Measurements from ENCODE around the gene PRRC2A. TPM values are rescaled to one million over a fixed set of nuclear protein-coding genes. Genes with fewer than 3 reads are reported as not detected.
"Not testable (repeated sequence)": the region's sequence is repeated elsewhere in the genome, so short reads cannot be mapped to it uniquely, and the experiment has no call there.

PRRC2A gene
- total RNA-seq, 1 donor from 2014 or later = 281 TPM

DNA sequence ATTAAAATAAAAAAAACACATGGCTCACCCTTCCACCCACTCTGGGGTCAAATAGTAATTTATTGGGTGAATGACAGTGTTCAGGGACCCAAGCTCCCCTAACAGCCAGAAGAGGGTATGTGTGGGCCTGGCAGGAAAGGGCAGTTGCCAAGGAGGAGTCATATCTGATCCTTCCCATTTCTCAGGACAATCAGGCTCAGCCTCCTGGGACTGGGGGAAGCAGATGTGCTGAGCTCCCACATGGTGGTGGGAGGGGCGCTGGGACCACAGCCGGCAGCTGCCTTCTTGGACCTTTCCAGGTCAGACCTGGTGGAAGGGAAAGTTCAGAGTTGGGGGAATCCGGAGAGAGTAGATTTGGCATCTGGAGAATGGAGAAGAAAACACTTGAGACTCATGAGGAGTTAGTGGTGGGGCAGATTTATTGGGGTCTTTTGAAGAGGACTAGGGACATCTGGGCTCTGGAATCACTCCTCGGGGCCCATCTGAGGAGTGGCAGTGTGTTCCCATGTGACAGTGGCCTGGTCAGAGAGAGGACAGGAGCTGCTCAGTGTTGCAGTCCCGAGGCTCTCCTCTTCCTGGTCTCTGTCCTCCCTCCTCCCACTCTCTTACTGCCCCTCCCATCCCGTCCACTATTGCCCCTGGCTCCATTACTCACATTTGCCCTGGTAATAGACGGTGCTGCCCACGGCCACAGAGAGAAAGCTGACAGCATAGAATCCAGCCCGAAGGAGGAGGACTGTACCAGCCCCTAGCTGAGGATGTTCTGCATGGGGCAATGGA, 31.5 kb upstream of the PRRC2A start:
- intact Hi-C loops (cut with micrococcal nuclease) = no loop called here
- no peak for DNase-seq (ENCODE audit: low spot score)
- Mint-ChIP-seq H3K4me3 (peak overlapping the region; percentile 37), H3K27ac (peak overlapping the region; percentile 36), H3K9me3 (no peaks in the 10 kb centered on the region), H3K27me3 (ENCODE audit: insufficient read depth) (no peaks in the 10 kb centered on the region), H3K4me1 (ENCODE audit: low read depth) (peaks cover 78% of the 10 kb centered on the region), H3K36me3 (ENCODE audit: low read depth) (peaks cover 25% of the 10 kb centered on the region)

GRCh38 chr6:31590691-31591090, 29.8 kb upstream of the PRRC2A start:
- not testable (repeated sequence) for DNase-seq (ENCODE audit: low spot score); H3K9me3 Mint-ChIP-seq; H3K4me3 Mint-ChIP-seq; H3K27me3 Mint-ChIP-seq (ENCODE audit: insufficient read depth)
- Mint-ChIP-seq H3K36me3 (ENCODE audit: low read depth) (peaks cover 25% of the 10 kb centered on the region), H3K27ac (peak overlapping the region; percentile 20), H3K4me1 (ENCODE audit: low read depth) (peaks cover 69% of the 10 kb centered on the region)
- intact Hi-C loops (cut with micrococcal nuclease) = loop anchor here (10.0 kb wide), 1 partner anchor 186 kb away; the partner anchor contains the start of gene MICA

GRCh38 chr6:31592396-31592771, 28.1 kb upstream of the PRRC2A start:
- no peak for DNase-seq (ENCODE audit: low spot score)
- Mint-ChIP-seq H3K27me3 (ENCODE audit: insufficient read depth) (no peaks in the 10 kb centered on the region), H3K9me3 (no peaks in the 10 kb centered on the region), H3K4me3 (peak overlapping the region; percentile 62), H3K27ac (peak overlapping the region; percentile 80), H3K4me1 (ENCODE audit: low read depth) (peaks cover 64% of the 10 kb centered on the region), H3K36me3 (ENCODE audit: low read depth) (peaks cover 17% of the 10 kb centered on the region)
- intact Hi-C loops (cut with micrococcal nuclease) = loop anchor here (10.0 kb wide), 1 partner anchor 188 kb away; the partner anchor contains the start of gene MICA

GRCh38 chr6:31597006-31597405, 23.5 kb upstream of the PRRC2A start:
- H3K9me3 Mint-ChIP-seq = no peaks in the 10 kb centered on the region

DNA sequence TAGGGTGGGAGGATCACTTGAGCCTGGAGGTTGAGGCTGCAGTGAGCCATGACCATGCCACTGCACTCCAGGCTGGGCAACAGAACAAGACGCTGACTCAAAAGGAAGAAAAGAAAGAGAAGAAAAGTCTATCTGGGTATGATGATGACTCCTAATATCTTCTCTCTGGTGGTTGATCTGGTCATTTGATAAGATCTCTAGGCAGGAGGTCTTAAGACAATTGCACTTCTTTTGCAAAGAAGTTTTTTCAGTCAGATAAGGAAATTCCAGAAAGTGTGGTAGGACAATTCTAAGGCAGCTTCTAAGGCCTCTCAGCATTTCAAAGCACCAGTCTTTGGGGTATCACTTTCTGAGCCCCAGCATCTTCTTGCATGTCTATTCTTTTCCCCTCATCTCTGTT, 13.2 kb upstream of the PRRC2A start:
- intact Hi-C loops (cut with micrococcal nuclease) = no loop called here
- DNase-seq (ENCODE audit: low spot score) = no peak
- no peaks in the 10 kb centered on the region for H3K4me1 Mint-ChIP-seq (ENCODE audit: low read depth)
- H3K27ac Mint-ChIP-seq = no peak overlapping the region
- H3K36me3 Mint-ChIP-seq (ENCODE audit: low read depth) = no peaks in the 10 kb centered on the region
- H3K9me3 Mint-ChIP-seq = no peaks in the 10 kb centered on the region
- H3K27me3 Mint-ChIP-seq (ENCODE audit: insufficient read depth) = peaks cover 2% of the 10 kb centered on the region
- H3K4me3 Mint-ChIP-seq = no peak overlapping the region

More at GRCh38 chr6:31597006-31597405, 23.5 kb upstream of the PRRC2A start:
- no peaks in the 10 kb centered on the region for H3K27me3 Mint-ChIP-seq (ENCODE audit: insufficient read depth)
- no peak overlapping the region for H3K27ac Mint-ChIP-seq
- H3K4me1 Mint-ChIP-seq (ENCODE audit: low read depth) = peaks cover 52% of the 10 kb centered on the region
- H3K36me3 Mint-ChIP-seq (ENCODE audit: low read depth) = no peaks in the 10 kb centered on the region
- intact Hi-C loops (cut with micrococcal nuclease) = loop anchor here (10.0 kb wide), 1 partner anchor 192 kb away; the partner anchor contains the start of gene MICA
- DNase-seq (ENCODE audit: low spot score) = no peak
- no peak overlapping the region for H3K4me3 Mint-ChIP-seq

DNA sequence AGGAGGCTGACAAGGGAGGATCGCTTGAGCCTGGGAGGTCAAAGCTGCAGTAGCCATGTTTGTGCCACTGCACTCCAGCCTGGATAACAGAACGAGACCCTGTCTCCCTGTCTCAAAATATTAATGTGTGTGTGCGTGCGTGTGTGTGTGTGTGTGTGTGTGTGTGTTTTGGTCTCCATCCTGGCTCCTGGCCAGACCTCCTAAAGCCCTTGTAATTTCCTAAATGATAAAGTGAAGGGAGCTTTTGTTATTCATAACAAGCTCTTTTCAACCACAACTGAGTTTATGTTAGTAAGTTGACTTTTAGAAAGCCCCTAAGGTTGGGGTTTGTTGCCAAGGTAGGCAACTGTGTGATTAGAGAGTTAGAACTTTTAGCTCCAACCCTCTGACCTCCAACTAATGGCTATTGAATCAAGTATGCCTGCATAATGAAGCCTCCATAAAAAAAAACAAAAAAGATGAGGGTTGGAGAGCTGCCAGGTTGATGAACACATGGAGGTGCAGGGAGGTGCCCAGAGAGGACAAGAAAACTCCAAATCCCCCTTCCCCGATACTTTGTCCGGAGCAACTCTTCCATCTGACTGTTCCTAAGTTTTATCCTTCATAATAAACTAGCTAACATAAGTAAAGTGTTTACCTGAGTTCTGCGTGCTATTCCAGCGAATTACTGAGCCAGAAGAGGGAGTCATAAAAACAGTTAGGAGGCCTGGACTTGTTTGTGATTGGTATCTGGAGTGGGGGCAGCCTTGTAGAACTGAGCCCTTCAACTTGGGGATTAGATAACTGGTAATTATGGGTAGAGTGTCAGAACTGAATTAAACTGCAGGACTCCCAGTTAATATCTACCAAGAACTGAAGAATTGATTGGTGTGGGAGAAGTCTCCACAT, 10.8 kb upstream of the PRRC2A start:
- Mint-ChIP-seq H3K36me3 (ENCODE audit: low read depth) (no peaks in the 10 kb centered on the region), H3K27ac (no peak overlapping the region), H3K4me1 (ENCODE audit: low read depth) (peaks cover 5% of the 10 kb centered on the region), H3K4me3 (no peak overlapping the region), H3K27me3 (ENCODE audit: insufficient read depth) (no peaks in the 10 kb centered on the region), H3K9me3 (no peaks in the 10 kb centered on the region)
- no peak for DNase-seq (ENCODE audit: low spot score)
- intact Hi-C loops (cut with micrococcal nuclease) = no loop called here

DNA sequence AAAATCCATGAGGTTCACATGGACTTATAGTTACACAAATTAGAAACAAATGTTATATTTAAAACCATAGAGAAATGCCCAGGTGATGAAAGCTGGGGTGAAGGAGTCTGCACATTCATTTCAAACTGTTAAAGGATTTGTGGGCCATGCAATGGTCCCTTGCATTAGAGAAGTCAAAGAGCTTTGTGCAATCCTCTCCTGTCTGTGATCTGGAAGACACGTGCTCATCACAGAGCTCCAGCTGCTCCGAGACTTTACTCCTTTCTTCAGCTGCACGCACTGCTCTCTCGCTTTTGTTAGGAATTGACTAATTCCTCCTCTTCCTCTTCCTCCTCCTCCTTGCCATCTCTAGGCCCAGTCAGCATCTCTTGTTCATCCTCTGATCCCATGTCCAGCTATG, 9.5 kb upstream of the PRRC2A start:
- Mint-ChIP-seq H3K27me3 (ENCODE audit: insufficient read depth) (no peaks in the 10 kb centered on the region), H3K4me3 (no peak overlapping the region)
- intact Hi-C loops (cut with micrococcal nuclease) = no loop called here

GRCh38 chr6:31614075-31614619, 6.4 kb upstream of the PRRC2A start:
- Mint-ChIP-seq H3K4me1 (ENCODE audit: low read depth) (peaks cover 28% of the 10 kb centered on the region), H3K36me3 (ENCODE audit: low read depth) (peaks cover 2% of the 10 kb centered on the region), H3K4me3 (no peak overlapping the region), H3K9me3 (no peaks in the 10 kb centered on the region), H3K27me3 (ENCODE audit: insufficient read depth) (no peaks in the 10 kb centered on the region), H3K27ac (no peak overlapping the region)
- no peak for DNase-seq (ENCODE audit: low spot score)
- intact Hi-C loops (cut with micrococcal nuclease) = no loop called here

More for the DNA sequence above, 9.5 kb upstream of the PRRC2A start:
- Mint-ChIP-seq H3K36me3 (ENCODE audit: low read depth) (no peaks in the 10 kb centered on the region), H3K4me1 (ENCODE audit: low read depth) (peaks cover 17% of the 10 kb centered on the region), H3K27ac (no peak overlapping the region), H3K9me3 (no peaks in the 10 kb centered on the region)
- DNase-seq (ENCODE audit: low spot score) = no peak

- Mint-ChIP-seq H3K36me3 (ENCODE audit: low read depth) (peaks cover 4% of the 10 kb centered on the region), H3K4me1 (ENCODE audit: low read depth) (peaks cover 28% of the 10 kb centered on the region), H3K27ac (peak within 1 kb of the TSS; percentile 72), H3K27me3 (ENCODE audit: insufficient read depth) (no peaks in the 10 kb centered on the region), H3K9me3 (no peaks in the 10 kb centered on the region), H3K4me3 (peak within 1 kb of the TSS; percentile 74)
- no peak for DNase-seq (ENCODE audit: low spot score)
- intact Hi-C loops (cut with micrococcal nuclease) = loop anchor here (5.0 kb wide), 1 partner anchor 343 kb away; the partner anchor contains the start of gene HLA-C
Measured at GRCh38 chr6:31614684-31615578, 5.6 kb upstream of the PRRC2A start, which contains the start of gene AIF1. Gene AIF1, plus strand, starts transcription at chr6:31615234. Its CDS starts 96 bp downstream, at chr6:31615330.

GRCh38 chr6:31615748-31616147, 4.8 kb upstream of the PRRC2A start:
- Mint-ChIP-seq H3K36me3 (ENCODE audit: low read depth) (peaks cover 4% of the 10 kb centered on the region), H3K27ac (peak overlapping the region; percentile 72), H3K9me3 (no peaks in the 10 kb centered on the region), H3K27me3 (ENCODE audit: insufficient read depth) (no peaks in the 10 kb centered on the region), H3K4me1 (ENCODE audit: low read depth) (peaks cover 28% of the 10 kb centered on the region), H3K4me3 (peak overlapping the region; percentile 74)
- intact Hi-C loops (cut with micrococcal nuclease) = loop anchor here (5.0 kb wide), 1 partner anchor 343 kb away; the partner anchor contains the start of gene HLA-C
- peak; percentile 13 for DNase-seq (ENCODE audit: low spot score)

- Mint-ChIP-seq H3K9me3 (no peaks in the 10 kb centered on the region), H3K4me3 (peak overlapping the region; percentile 43), H3K27ac (peak overlapping the region; percentile 41), H3K36me3 (ENCODE audit: low read depth) (peaks cover 12% of the 10 kb centered on the region), H3K4me1 (ENCODE audit: low read depth) (peaks cover 37% of the 10 kb centered on the region), H3K27me3 (ENCODE audit: insufficient read depth) (no peaks in the 10 kb centered on the region)
- intact Hi-C loops (cut with micrococcal nuclease) = loop anchor here (5.0 kb wide), 1 partner anchor 345 kb away; the partner anchor contains the start of gene HLA-C
- no peak for DNase-seq (ENCODE audit: low spot score)
Measured at GRCh38 chr6:31617010-31617409, 3.5 kb upstream of the PRRC2A start.

Measured in activated T-helper 1 cell treated with anti-CD3 and anti-CD28 coated beads, Interleukin-12 subunit alpha, Interleukin-12 subunit beta, Interleukin-2, Interleukin-4 antibody, amounts not matched to agents 30 ng/mL and 10 ng/mL and 1 ng/mL, durations not matched to agents 14 hours and 24 hours and 36 hours (primary cell).